Parathyroid adenoma (tissue), 2 donors: Measurements from ENCODE around the gene NKAIN2.

ENCODE experiments used
- H2AFZ ChIP-seq: fragments of 300-600 bp; sonication (generic); one replicate; pipeline ENCODE4 v1.7.0; 2017; ENCODE audit warnings: antibody characterized with exemption, mild to moderate bottlenecking
- H3K27ac ChIP-seq: fragments of 300-600 bp; sonication (generic); one replicate; pipeline ENCODE4 v1.7.0; 2017
- H3K27me3 ChIP-seq: fragments of 300-600 bp; sonication (generic); one replicate; pipeline ENCODE4 v1.7.0; 2017; ENCODE audit warnings: low read length; ENCODE audit not compliant: control insufficient read depth, insufficient read depth
- H3K36me3 ChIP-seq: fragments of 300-600 bp; sonication (generic); one replicate; pipeline ENCODE4 v1.7.0; 2017; ENCODE audit warnings: low read length; ENCODE audit not compliant: control insufficient read depth, insufficient read depth
- H3K4me1 ChIP-seq: fragments of 300-600 bp; sonication (generic); one replicate; pipeline ENCODE4 v1.7.0; 2017; ENCODE audit warnings: control low read depth
- H3K4me2 ChIP-seq: fragments of 300-600 bp; sonication (generic); one replicate; pipeline ENCODE4 v1.7.0; 2017; ENCODE audit warnings: low read length
- H3K4me3 ChIP-seq: fragments of 300-600 bp; sonication (generic); one replicate; pipeline ENCODE4 v1.7.0; 2017; ENCODE audit warnings: low read depth, low read length
- H3K79me2 ChIP-seq: fragments of 300-600 bp; sonication (generic); one replicate; pipeline ENCODE4 v1.7.0; 2017; ENCODE audit warnings: control low read depth
- H3K9ac ChIP-seq: fragments of 300-600 bp; sonication (generic); one replicate; pipeline ENCODE4 v1.7.0; 2017; ENCODE audit warnings: mild to moderate bottlenecking
- H3K9me3 ChIP-seq: fragments of 300-600 bp; sonication (generic); one replicate; pipeline ENCODE4 v1.7.0; 2017; ENCODE audit warnings: low read length; ENCODE audit not compliant: control insufficient read depth
- TF ChIP-seq, protein P1 (sequence below): fragments of 300-600 bp; sonication (generic); IDR thresholded peaks from one replicate; pipeline ENCODE4 v1.7.0; 2017; ENCODE audit warnings: antibody characterized with exemption, mild to moderate bottlenecking
- donor health status: primary hyperparathyroidism.

Gene NKAIN2

DNA sequence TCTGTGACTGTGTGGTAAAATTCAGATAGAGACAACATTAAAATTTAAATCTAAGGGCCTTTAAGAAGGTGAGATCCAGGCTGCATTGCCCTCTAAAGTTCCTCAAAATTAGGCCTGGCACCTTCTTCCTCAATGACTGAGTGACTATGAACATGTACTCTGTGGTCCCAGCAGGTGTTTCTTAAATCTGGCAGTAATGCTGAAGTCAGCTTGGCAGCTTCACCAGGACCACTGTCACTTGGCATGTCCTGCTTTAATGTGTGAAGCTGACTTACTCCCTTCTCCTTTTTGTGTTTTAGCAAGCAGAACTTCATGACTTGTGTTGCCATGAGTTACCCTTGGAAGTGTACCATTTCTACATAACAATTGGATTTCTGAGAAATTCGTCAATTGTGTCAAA, 141.7 kb downstream of the NKAIN2 start:
- Histone ChIP-seq H3K9me3 (no peaks in the 10 kb centered on the region), H3K4me3 (no peak overlapping the region), H3K36me3 (no peaks in the 10 kb centered on the region), H3K4me1 (no peaks in the 10 kb centered on the region), H3K27me3 (no peaks in the 10 kb centered on the region), H3K9ac (no peak overlapping the region), H3K4me2 (no peak overlapping the region), H3K79me2 (no peaks in the 10 kb centered on the region), H2AFZ (no peak overlapping the region), H3K27ac (no peak overlapping the region)
- TF ChIP-seq, protein P1, sequence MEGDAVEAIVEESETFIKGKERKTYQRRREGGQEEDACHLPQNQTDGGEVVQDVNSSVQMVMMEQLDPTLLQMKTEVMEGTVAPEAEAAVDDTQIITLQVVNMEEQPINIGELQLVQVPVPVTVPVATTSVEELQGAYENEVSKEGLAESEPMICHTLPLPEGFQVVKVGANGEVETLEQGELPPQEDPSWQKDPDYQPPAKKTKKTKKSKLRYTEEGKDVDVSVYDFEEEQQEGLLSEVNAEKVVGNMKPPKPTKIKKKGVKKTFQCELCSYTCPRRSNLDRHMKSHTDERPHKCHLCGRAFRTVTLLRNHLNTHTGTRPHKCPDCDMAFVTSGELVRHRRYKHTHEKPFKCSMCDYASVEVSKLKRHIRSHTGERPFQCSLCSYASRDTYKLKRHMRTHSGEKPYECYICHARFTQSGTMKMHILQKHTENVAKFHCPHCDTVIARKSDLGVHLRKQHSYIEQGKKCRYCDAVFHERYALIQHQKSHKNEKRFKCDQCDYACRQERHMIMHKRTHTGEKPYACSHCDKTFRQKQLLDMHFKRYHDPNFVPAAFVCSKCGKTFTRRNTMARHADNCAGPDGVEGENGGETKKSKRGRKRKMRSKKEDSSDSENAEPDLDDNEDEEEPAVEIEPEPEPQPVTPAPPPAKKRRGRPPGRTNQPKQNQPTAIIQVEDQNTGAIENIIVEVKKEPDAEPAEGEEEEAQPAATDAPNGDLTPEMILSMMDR = no peak

- no peaks in the 10 kb centered on the region for H3K27me3 ChIP-seq
- H3K27ac ChIP-seq = no peak overlapping the region
- no peaks in the 10 kb centered on the region for H3K4me1 ChIP-seq
- no peak overlapping the region for H3K4me2 ChIP-seq
- TF ChIP-seq, protein P1 = no peak
- no peak overlapping the region for H2AFZ ChIP-seq
- H3K9me3 ChIP-seq = no peaks in the 10 kb centered on the region
- H3K9ac ChIP-seq = no peak overlapping the region
- no peaks in the 10 kb centered on the region for H3K79me2 ChIP-seq
- H3K4me3 ChIP-seq = no peak overlapping the region
- H3K36me3 ChIP-seq = no peaks in the 10 kb centered on the region
Observed at GRCh38 chr6:123953920-123954319, 150.3 kb downstream of the NKAIN2 start.

GRCh38 chr6:123956492-123957139, 153.0 kb downstream of the NKAIN2 start:
- H3K27me3 ChIP-seq = no peaks in the 10 kb centered on the region
- no peaks in the 10 kb centered on the region for H3K36me3 ChIP-seq
- no peak overlapping the region for H3K27ac ChIP-seq
- TF ChIP-seq, protein P1 = no peak
- no peak overlapping the region for H3K4me3 ChIP-seq
- H3K4me1 ChIP-seq = no peaks in the 10 kb centered on the region
- no peak overlapping the region for H3K9ac ChIP-seq
- no peaks in the 10 kb centered on the region for H3K79me2 ChIP-seq
- no peak overlapping the region for H2AFZ ChIP-seq
- H3K9me3 ChIP-seq = no peaks in the 10 kb centered on the region
- H3K4me2 ChIP-seq = no peak overlapping the region

DNA sequence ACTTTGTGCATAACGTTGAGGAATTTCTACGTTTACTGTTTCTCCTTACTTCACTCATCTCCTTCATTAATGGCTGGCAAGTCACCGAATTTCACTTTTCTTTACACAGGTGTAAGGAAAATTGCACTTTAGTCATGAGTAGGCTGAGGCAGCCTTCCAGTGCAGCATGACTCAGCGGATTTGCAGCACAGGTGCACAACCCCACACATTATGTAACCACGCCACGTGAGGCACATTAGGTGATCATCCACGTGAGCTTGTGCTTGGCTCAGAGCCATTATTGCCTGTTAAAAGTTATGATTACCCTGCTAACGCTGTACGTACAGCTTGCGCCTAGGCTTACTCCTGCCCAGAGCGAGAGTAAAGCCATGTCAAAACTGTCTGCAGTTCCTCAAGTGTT, 158.8 kb downstream of the NKAIN2 start:
- Histone ChIP-seq H2AFZ (no peak overlapping the region), H3K4me1 (no peaks in the 10 kb centered on the region), H3K27me3 (no peaks in the 10 kb centered on the region), H3K9ac (no peak overlapping the region), H3K4me3 (no peak overlapping the region), H3K36me3 (no peaks in the 10 kb centered on the region), H3K9me3 (no peaks in the 10 kb centered on the region), H3K27ac (no peak overlapping the region), H3K79me2 (no peaks in the 10 kb centered on the region), H3K4me2 (no peak overlapping the region)
- TF ChIP-seq, protein P1 = no peak

DNA sequence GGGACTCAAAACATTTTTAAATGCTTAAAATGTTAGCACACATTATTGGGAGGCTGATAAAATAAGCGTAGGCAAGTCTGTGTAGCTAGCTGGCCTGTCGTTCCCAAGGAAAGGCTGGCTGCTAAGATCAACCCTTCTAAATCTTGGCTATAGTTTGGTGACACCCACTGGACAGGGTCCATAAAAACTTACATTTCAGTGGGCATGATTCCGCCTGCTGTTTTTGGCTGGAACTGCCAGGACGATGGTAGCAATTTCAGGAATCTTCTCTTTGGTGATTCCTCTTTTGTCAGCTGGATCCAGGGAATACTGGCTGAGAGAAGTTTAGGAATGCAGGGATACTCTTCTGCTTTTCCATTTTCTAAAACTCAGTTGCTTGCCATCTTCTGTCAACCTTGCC, 162.2 kb downstream of the NKAIN2 start:
- no peak overlapping the region for H3K27ac ChIP-seq

More for the DNA sequence above, 162.2 kb downstream of the NKAIN2 start:
- Histone ChIP-seq H3K27me3 (no peaks in the 10 kb centered on the region), H3K79me2 (no peaks in the 10 kb centered on the region), H2AFZ (no peak overlapping the region), H3K4me3 (no peak overlapping the region), H3K9ac (no peak overlapping the region), H3K9me3 (no peaks in the 10 kb centered on the region), H3K36me3 (no peaks in the 10 kb centered on the region), H3K4me1 (no peaks in the 10 kb centered on the region), H3K4me2 (no peak overlapping the region)
- TF ChIP-seq, protein P1 = peak; percentile 36
